CD1c-positive myeloid dendritic cell (primary cell): ENCODE data around the gene ZNF436.
"Not testable (repeated sequence)": the region's sequence is repeated elsewhere in the genome, so short reads cannot be mapped to it uniquely, and the experiment has no call there.

Experiments
- DNase-seq: peaks from one replicate; pipeline ENCODE4 v3.0.0-alpha.2; 2016; ENCODE audit errors: extremely low spot score

ZNF436 gene

DNA sequence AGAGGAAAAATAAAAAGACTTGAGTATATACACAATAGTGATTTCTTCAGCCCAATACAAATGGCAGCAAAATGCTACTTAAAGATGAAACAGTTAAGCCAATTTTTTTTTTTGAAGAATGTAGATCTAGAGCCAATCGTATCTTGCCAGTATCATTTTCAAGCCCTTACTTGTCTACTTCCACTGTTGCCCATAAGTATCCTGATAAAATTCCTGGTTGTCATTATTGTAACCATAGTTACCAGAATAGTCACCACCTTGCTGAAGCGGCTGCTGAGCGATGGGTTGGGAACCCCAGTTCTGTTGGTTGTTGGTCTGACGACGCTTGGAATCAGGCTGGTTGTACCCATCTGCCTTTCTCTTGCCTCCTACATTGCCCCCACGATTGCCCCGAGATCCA, 59.4 kb downstream of the ZNF436 start:
- not testable (repeated sequence) for DNase-seq
